IPS-18a (cell line): Measurements from ENCODE around the gene AMY1A.
"Not testable (repeated sequence)": the region's sequence is repeated elsewhere in the genome, so short reads cannot be mapped to it uniquely, and the experiment has no call there.

Experiments used
- H3K27ac ChIP-seq: one replicate; pipeline ENCODE4 v1.5.1; 2013; ENCODE audit warnings: low read length
- H3K27me3 ChIP-seq: one replicate; pipeline ENCODE4 v1.6.1; 2013; ENCODE audit warnings: mild to moderate bottlenecking, low read length; ENCODE audit not compliant: control insufficient read depth, insufficient read depth
- H3K36me3 ChIP-seq: one replicate; pipeline ENCODE4 v1.6.1; 2013; ENCODE audit warnings: low read depth, low read length; ENCODE audit not compliant: control insufficient read depth
- H3K4me1 ChIP-seq: one replicate; pipeline ENCODE4 v1.6.1; 2013; ENCODE audit warnings: low read depth, low read length; ENCODE audit not compliant: control insufficient read depth
- H3K4me3 ChIP-seq: one replicate; pipeline ENCODE4 v1.5.1; 2013; ENCODE audit warnings: low read length
- H3K9ac ChIP-seq: one replicate; pipeline ENCODE4 v1.6.1; 2013; ENCODE audit warnings: mild to moderate bottlenecking, low read length, moderate library complexity
- H3K9me3 ChIP-seq: one replicate; pipeline ENCODE4 v1.6.1; 2013; ENCODE audit warnings: low read depth, low read length; ENCODE audit not compliant: control insufficient read depth

Gene AMY1A

GRCh38 chr1:103655460-103655859, at the start of gene AMY1A:
Gene AMY1A, plus strand, starts transcription at chr1:103655760. Its CDS starts 571 bp downstream, at chr1:103656331.
- not testable (repeated sequence) for H3K36me3 ChIP-seq, H3K27me3 ChIP-seq, H3K4me1 ChIP-seq, H3K4me3 ChIP-seq, H3K9ac ChIP-seq, H3K9me3 ChIP-seq, H3K27ac ChIP-seq

- no peaks in the 10 kb centered on the region for H3K9me3 ChIP-seq
- H3K4me1 ChIP-seq: no peaks in the 10 kb centered on the region
- H3K27ac ChIP-seq: no peak overlapping the region
- H3K9ac ChIP-seq: no peak overlapping the region
- no peak overlapping the region for H3K4me3 ChIP-seq
- no peaks in the 10 kb centered on the region for H3K36me3 ChIP-seq
- no peaks in the 10 kb centered on the region for H3K27me3 ChIP-seq
These were observed 39.2 kb upstream of the AMY1A start for GRCh38 chr1:103616362-103616761.

- not testable (repeated sequence) for H3K36me3 ChIP-seq, H3K9ac ChIP-seq, H3K4me1 ChIP-seq, H3K4me3 ChIP-seq, H3K27ac ChIP-seq, H3K9me3 ChIP-seq, H3K27me3 ChIP-seq
These were observed 38.5 kb upstream of the AMY1A start, which contains the start of gene AMY2A for GRCh38 chr1:103616994-103617477. Gene AMY2A, plus strand, starts transcription at chr1:103617427. Its CDS starts 14 bp downstream, at chr1:103617441.

- not testable (repeated sequence) for H3K4me3 ChIP-seq, H3K9ac ChIP-seq, H3K4me1 ChIP-seq, H3K27ac ChIP-seq, H3K36me3 ChIP-seq, H3K9me3 ChIP-seq, H3K27me3 ChIP-seq
These were observed 28.1 kb upstream of the AMY1A start for GRCh38 chr1:103627436-103627835.

- H3K9me3 ChIP-seq, H3K36me3 ChIP-seq, H3K27me3 ChIP-seq, H3K27ac ChIP-seq, H3K4me1 ChIP-seq, H3K9ac ChIP-seq, H3K4me3 ChIP-seq: not testable (repeated sequence)
These were observed 14.4 kb upstream of the AMY1A start for GRCh38 chr1:103641194-103641593.

GRCh38 chr1:103643908-103644307, 11.7 kb upstream of the AMY1A start:
- not testable (repeated sequence) for H3K9me3 ChIP-seq, H3K4me3 ChIP-seq, H3K4me1 ChIP-seq, H3K9ac ChIP-seq, H3K27me3 ChIP-seq, H3K27ac ChIP-seq, H3K36me3 ChIP-seq

GRCh38 chr1:103650305-103650704, 5.3 kb upstream of the AMY1A start:
- not testable (repeated sequence) for H3K4me1 ChIP-seq, H3K36me3 ChIP-seq, H3K9ac ChIP-seq

GRCh38 chr1:103650889-103651288, 4.7 kb upstream of the AMY1A start:
- H3K4me3 ChIP-seq, H3K27ac ChIP-seq, H3K9me3 ChIP-seq, H3K4me1 ChIP-seq, H3K27me3 ChIP-seq, H3K9ac ChIP-seq, H3K36me3 ChIP-seq: not testable (repeated sequence)

More at GRCh38 chr1:103650305-103650704, 5.3 kb upstream of the AMY1A start:
- not testable (repeated sequence) for H3K4me3 ChIP-seq, H3K27me3 ChIP-seq, H3K27ac ChIP-seq, H3K9me3 ChIP-seq

GRCh38 chr1:103654133-103654532, 1.4 kb upstream of the AMY1A start:
- not testable (repeated sequence) for H3K4me1 ChIP-seq, H3K9ac ChIP-seq, H3K27me3 ChIP-seq, H3K27ac ChIP-seq, H3K9me3 ChIP-seq, H3K36me3 ChIP-seq, H3K4me3 ChIP-seq

- H3K36me3 ChIP-seq, H3K27me3 ChIP-seq, H3K4me3 ChIP-seq, H3K4me1 ChIP-seq, H3K9me3 ChIP-seq, H3K27ac ChIP-seq, H3K9ac ChIP-seq: not testable (repeated sequence)
These were observed 20.8 kb downstream of the AMY1A start for GRCh38 chr1:103676335-103676734.

- H3K27me3 ChIP-seq, H3K36me3 ChIP-seq, H3K4me1 ChIP-seq, H3K9ac ChIP-seq, H3K9me3 ChIP-seq, H3K27ac ChIP-seq, H3K4me3 ChIP-seq: not testable (repeated sequence)
These were observed 40.5 kb downstream of the AMY1A start, which contains the start of gene AMY1B for GRCh38 chr1:103696110-103696509. Gene AMY1B, minus strand, starts transcription at chr1:103696210. Its CDS starts 571 bp downstream, at chr1:103695639.

- H3K36me3 ChIP-seq, H3K4me3 ChIP-seq, H3K4me1 ChIP-seq, H3K27ac ChIP-seq, H3K27me3 ChIP-seq, H3K9ac ChIP-seq, H3K9me3 ChIP-seq: not testable (repeated sequence)
These were observed 41.9 kb downstream of the AMY1A start for GRCh38 chr1:103697430-103697829.
